Measurements from ENCODE around the gene PDLIM5.

- TF ChIP-seq CTCF (IDR thresholded peaks at IDR 0.05) (no peak), REST (IDR thresholded peaks at IDR 0.05; ENCODE audit: insufficient read depth in 1 of 2, low read depth in 2 of 2, low read length in 1 of 2) (no peak), POLR2AphosphoS5 (IDR thresholded peaks at IDR 0.05; ENCODE audit: low read depth, low read length) (no peak)
Measured at GRCh38 chr4:94546949-94547348, 95.2 kb downstream of the PDLIM5 start.
